Measurements from ENCODE around the gene SNTN.
A peak's percentile ranks its signal among the peaks of the same experiment; 100 is the strongest.
"Not testable (repeated sequence)": the region's sequence is repeated elsewhere in the genome, so short reads cannot be mapped to it uniquely, and the experiment has no call there.

Gene SNTN

DNA sequence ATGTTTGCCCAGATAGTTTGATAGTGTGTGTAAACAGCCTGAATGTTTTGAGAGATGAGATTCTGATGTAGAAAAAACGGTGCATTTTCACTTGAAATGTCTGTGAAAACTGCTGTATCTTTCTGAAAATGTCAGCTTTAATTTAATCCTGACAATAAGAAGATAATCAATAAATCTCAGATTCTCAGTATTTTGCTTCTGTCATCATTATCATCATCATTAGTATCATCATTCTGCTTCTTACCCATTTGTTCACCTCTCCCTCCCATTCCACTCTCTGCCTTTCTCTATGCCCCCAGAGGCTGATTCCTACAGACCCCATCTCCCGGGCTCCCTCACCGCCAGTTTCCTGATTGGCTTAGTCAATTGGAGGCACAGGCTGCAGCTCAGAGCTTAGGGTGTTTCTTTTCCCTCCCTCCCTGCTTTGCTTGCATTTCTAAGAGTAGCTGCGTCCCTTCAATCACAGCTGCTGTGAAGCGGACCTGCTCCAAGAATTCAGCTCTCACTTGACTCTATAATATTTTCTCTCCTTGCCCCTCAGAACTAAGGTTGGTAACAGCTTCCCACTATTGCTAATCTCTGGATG is 8.2 kb upstream of the SNTN start:
- peaks cover 13% of the 10 kb centered on the region for H3K9me3 Mint-ChIP-seq
- H3K27me3 Mint-ChIP-seq (ENCODE audit: low read depth): peaks cover 7% of the 10 kb centered on the region
- no peaks in the 10 kb centered on the region for H3K4me1 Mint-ChIP-seq
- H3K36me3 Mint-ChIP-seq (ENCODE audit: low read depth): no peaks in the 10 kb centered on the region
- H3K27ac Mint-ChIP-seq: no peak overlapping the region
- H3K4me3 Mint-ChIP-seq: no peak overlapping the region
- TF ChIP-seq CTCF (IDR thresholded peaks at IDR 0.05; ENCODE audit: unreplicated experiment in 3 of 3): no peak

- peak overlapping the region in 2 of 3 experiments; percentile 68 to 70 for H3K4me3 Mint-ChIP-seq
- peaks cover 13% of the 10 kb centered on the region for H3K9me3 Mint-ChIP-seq
- not testable (repeated sequence) for H3K27me3 Mint-ChIP-seq (ENCODE audit: low read depth); H3K4me1 Mint-ChIP-seq; H3K27ac Mint-ChIP-seq; H3K36me3 Mint-ChIP-seq (ENCODE audit: low read depth)
Measured at GRCh38 chr3:63644928-63645781, 7.3 kb upstream of the SNTN start.

DNA sequence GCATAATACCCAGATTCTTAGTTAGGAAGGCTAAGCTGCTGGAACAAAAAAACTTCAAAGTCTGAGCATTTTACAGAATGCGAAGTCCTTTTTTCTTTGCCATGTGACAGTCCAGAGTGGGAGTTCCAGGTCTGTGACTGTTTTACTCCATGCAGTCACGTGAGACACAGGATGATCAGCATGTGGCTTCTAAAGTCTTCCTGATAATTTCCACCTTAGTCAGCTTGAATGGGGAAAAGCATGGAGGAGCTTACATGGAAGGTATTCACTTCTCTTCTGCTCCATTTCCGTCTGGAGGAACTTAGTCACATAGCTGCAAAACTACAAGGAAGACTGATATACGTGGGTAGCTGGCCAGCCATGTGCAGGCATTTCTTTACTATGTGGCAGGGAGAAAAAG is 1.7 kb downstream of the SNTN start:
- Mint-ChIP-seq H3K4me1 (no peaks in the 10 kb centered on the region), H3K4me3 (no peak overlapping the region), H3K36me3 (ENCODE audit: low read depth) (no peaks in the 10 kb centered on the region), H3K9me3 (peaks cover 4% of the 10 kb centered on the region), H3K27ac (no peak overlapping the region), H3K27me3 (ENCODE audit: low read depth) (no peaks in the 10 kb centered on the region)
- no peak for TF ChIP-seq CTCF (IDR thresholded peaks at IDR 0.05; ENCODE audit: unreplicated experiment in 3 of 3)

DNA sequence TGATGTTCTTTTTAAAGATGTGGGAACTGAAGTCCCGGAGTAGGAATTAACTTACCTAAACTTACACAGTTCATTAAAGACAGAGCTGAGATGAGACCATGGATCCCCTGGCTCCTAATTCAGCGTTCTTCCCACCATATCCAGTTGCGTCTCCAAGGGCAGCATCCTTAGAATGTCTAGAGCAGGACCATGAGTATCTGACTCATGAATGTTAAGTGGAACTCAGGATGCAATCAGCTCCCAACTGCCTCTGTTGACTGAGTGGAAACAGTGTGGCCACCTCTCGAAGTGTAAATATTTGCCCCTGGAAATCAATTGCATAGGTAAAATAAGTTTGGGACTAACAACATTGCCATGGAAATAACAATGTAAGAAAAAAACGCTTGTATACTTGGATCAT is 2.5 kb downstream of the SNTN start:
- H3K4me1 Mint-ChIP-seq: no peaks in the 10 kb centered on the region
- H3K27me3 Mint-ChIP-seq (ENCODE audit: low read depth): no peaks in the 10 kb centered on the region
- H3K9me3 Mint-ChIP-seq: peaks cover 4% of the 10 kb centered on the region
- TF ChIP-seq CTCF (IDR thresholded peaks at IDR 0.05; ENCODE audit: unreplicated experiment in 3 of 3): no peak
- no peak overlapping the region for H3K4me3 Mint-ChIP-seq
- H3K27ac Mint-ChIP-seq: no peak overlapping the region
- no peaks in the 10 kb centered on the region for H3K36me3 Mint-ChIP-seq (ENCODE audit: low read depth)

- H3K9me3 Mint-ChIP-seq: peaks cover 4% of the 10 kb centered on the region
- no peaks in the 10 kb centered on the region for H3K27me3 Mint-ChIP-seq (ENCODE audit: low read depth)
- no peak for TF ChIP-seq CTCF (IDR thresholded peaks at IDR 0.05; ENCODE audit: unreplicated experiment in 3 of 3)
- H3K4me1 Mint-ChIP-seq: no peaks in the 10 kb centered on the region
- H3K36me3 Mint-ChIP-seq (ENCODE audit: low read depth): no peaks in the 10 kb centered on the region
- H3K4me3 Mint-ChIP-seq: no peak overlapping the region
- H3K27ac Mint-ChIP-seq: no peak overlapping the region
Measured at GRCh38 chr3:63655519-63655918, 3.0 kb downstream of the SNTN start.

GRCh38 chr3:63656786-63657185 is 4.3 kb downstream of the SNTN start:
- Mint-ChIP-seq H3K4me1 (no peaks in the 10 kb centered on the region), H3K9me3 (peaks cover 4% of the 10 kb centered on the region), H3K4me3 (no peak overlapping the region), H3K27me3 (ENCODE audit: low read depth) (no peaks in the 10 kb centered on the region), H3K36me3 (ENCODE audit: low read depth) (no peaks in the 10 kb centered on the region), H3K27ac (no peak overlapping the region)
- TF ChIP-seq CTCF (IDR thresholded peaks at IDR 0.05; ENCODE audit: unreplicated experiment in 3 of 3): no peak

All from nephron (organoid).